Stimulated activated CD8-positive, alpha-beta memory T cell treated with anti-CD3 and anti-CD28 coated beads, Interleukin-2, amount 100 ng/mL, for 1 hour (primary cell): ENCODE results near the gene GNRHR.

ENCODE experiments used
- DNase-seq, 2 donors: peaks; one replicate each; pipeline ENCODE4 v3.0.0-alpha.2; 2020; ENCODE audit warnings: low read depth in 2 of 2

The GNRHR gene

GRCh38 chr4:67700116-67700737, 54.0 kb downstream of the GNRHR start:
- DNase-seq = no peak

- no peak for DNase-seq
Measured at GRCh38 chr4:67699603-67700002, 54.6 kb downstream of the GNRHR start.

- no peak for DNase-seq
Measured at GRCh38 chr4:67697860-67698687, 56.1 kb downstream of the GNRHR start.

GRCh38 chr4:67696061-67696460, 58.1 kb downstream of the GNRHR start:
- DNase-seq = no peak

- no peak for DNase-seq
Measured at GRCh38 chr4:67694662-67695061, 59.5 kb downstream of the GNRHR start.

- no peak for DNase-seq
Measured at GRCh38 chr4:67691328-67691727, 62.9 kb downstream of the GNRHR start.
